Measurements from ENCODE around the gene ARID5B.
"Not testable (repeated sequence)": the region's sequence is repeated elsewhere in the genome, so short reads cannot be mapped to it uniquely, and the experiment has no call there.

Gene ARID5B, protein sequence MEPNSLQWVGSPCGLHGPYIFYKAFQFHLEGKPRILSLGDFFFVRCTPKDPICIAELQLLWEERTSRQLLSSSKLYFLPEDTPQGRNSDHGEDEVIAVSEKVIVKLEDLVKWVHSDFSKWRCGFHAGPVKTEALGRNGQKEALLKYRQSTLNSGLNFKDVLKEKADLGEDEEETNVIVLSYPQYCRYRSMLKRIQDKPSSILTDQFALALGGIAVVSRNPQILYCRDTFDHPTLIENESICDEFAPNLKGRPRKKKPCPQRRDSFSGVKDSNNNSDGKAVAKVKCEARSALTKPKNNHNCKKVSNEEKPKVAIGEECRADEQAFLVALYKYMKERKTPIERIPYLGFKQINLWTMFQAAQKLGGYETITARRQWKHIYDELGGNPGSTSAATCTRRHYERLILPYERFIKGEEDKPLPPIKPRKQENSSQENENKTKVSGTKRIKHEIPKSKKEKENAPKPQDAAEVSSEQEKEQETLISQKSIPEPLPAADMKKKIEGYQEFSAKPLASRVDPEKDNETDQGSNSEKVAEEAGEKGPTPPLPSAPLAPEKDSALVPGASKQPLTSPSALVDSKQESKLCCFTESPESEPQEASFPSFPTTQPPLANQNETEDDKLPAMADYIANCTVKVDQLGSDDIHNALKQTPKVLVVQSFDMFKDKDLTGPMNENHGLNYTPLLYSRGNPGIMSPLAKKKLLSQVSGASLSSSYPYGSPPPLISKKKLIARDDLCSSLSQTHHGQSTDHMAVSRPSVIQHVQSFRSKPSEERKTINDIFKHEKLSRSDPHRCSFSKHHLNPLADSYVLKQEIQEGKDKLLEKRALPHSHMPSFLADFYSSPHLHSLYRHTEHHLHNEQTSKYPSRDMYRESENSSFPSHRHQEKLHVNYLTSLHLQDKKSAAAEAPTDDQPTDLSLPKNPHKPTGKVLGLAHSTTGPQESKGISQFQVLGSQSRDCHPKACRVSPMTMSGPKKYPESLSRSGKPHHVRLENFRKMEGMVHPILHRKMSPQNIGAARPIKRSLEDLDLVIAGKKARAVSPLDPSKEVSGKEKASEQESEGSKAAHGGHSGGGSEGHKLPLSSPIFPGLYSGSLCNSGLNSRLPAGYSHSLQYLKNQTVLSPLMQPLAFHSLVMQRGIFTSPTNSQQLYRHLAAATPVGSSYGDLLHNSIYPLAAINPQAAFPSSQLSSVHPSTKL

DNA sequence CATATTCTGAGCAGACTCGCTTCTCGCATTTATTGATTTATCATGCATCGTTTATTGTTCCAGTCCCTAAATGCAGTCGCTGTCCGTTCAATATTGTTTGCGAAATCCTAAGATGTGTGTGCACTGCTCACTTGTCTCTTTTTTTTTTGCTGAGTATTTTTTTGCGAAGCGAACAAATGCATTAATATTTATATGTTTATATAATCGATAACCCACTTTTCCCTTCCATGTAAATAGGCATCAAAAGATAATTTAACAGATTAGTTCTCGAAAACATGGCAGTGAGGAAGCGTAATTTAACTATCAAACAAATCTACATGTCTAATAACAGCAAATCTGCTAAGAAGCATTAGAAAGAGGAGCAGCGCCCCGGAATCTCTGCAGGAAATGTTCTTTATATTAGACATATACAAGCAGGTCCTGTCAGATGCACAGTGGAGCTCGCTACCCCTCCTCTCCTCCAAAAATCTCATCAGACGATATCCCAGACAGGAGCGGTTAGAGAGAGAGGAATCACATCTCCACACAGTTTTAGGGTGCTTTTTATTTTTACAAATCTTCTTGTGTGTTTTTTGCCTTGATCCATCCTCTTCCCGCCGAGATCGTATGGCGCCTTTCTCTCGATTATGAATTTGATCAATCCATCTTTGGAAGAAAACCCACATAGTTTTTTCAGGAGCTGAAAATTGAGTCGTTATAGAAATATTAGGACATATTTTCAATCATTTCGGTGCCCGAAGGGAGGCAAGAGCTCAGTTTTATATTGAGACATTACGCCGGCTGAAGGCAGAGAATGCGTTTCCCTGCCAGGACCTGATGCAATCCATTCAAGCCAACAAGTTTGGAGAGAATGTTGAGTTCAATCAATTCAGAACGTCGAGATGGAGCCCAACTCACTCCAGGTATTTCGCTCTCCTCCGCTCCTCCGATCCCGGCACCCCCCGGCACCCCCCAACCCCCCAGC, at the start of gene ARID5B:
TSS of gene ARID5B (plus strand) at position 871 of the 964 bp plus-strand sequence. CDS start at position 882, 11 bp downstream.
- Mint-ChIP-seq H3K36me3 (peaks cover 36 to 46% of the 10 kb centered on the region in 2 donors), H3K4me3 (peak within 1 kb of the TSS; percentile 91 to 95), H3K9me3 (no peaks in the 10 kb centered on the region), H3K4me1 (peaks cover 24 to 51% of the 10 kb centered on the region in 2 donors), H3K27me3 (no peaks in the 10 kb centered on the region), H3K27ac (peak within 1 kb of the TSS; percentile 100)
- DNase-seq (peak; percentile 36), ATAC-seq (replicated peaks) (no peak)

DNA sequence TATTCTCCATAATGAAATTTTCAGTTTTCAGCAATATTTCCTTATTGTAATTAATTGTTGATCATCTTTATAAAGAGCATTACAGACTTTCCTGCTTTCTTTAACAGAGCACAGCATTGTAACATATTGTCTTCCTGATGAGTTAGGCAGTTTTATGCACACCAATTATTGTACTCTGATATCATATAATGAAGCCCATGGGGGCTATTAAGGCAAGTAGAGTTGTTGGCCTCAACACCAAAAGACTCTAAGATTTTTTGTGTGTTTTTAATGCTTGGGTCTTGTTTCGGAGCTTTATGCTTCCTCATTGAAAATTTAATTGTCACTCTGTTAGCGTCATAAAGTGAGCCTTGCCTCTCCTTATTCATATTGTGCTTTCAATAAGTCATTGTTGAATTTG, 49.2 kb upstream of the ARID5B start:
- no peaks in the 10 kb centered on the region for H3K36me3 Mint-ChIP-seq
- H3K4me1 Mint-ChIP-seq, result peaks cover 1 to 10% of the 10 kb centered on the region in 2 donors
- no peak for DNase-seq
- peaks cover 0 to 2% of the 10 kb centered on the region in 2 donors for H3K9me3 Mint-ChIP-seq
- H3K27ac Mint-ChIP-seq, result no peak overlapping the region
- no peak overlapping the region for H3K4me3 Mint-ChIP-seq
- peaks cover 0 to 1% of the 10 kb centered on the region in 2 donors for H3K27me3 Mint-ChIP-seq
- ATAC-seq (replicated peaks), result no peak

DNA sequence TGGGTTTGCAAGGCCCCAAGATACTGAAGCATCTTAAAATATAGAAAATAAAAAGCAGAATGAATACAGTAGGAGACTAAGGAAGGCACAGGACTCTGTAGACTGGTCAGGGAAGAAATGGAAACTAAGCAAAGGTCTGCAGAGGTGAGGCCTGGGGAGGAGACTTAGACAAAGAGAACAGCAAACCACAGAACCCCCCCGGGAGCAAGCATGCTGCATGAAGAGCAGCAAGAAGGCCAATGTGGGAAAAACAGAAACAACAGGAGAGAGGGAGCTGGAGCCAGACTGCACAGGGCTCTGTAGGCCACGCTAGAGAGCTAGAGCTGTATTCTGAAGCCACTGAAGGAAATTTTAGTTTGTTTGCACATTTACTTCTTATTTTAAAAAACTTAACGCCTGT, 45.7 kb upstream of the ARID5B start:
- DNase-seq (no peak), ATAC-seq (replicated peaks) (no peak)
- H3K36me3 Mint-ChIP-seq, result no peaks in the 10 kb centered on the region
- H3K4me3 Mint-ChIP-seq, result no peak overlapping the region
- no peaks in the 10 kb centered on the region for H3K9me3 Mint-ChIP-seq
- no peak overlapping the region for H3K27ac Mint-ChIP-seq
- H3K4me1 Mint-ChIP-seq, result peaks cover 3 to 9% of the 10 kb centered on the region in 2 donors
- H3K27me3 Mint-ChIP-seq, result peaks cover 0 to 4% of the 10 kb centered on the region in 2 donors

DNA sequence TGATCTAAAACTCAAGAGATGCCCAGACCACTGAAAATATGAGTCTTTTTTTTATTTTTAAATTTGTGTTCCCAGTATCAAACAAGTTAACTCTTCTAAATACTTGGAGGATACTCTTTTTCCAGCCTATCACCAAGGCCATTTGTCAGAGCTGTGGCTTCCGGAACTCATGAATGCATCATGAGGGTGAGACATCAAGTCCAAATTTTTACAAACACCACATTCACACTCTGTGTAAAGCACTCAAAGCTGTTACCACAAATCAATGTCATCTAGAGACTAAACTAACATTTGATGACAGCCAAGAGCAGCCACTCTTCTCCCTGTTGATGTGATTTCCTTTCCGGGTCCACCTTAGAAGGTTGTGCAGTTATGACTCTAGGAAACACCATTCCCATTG, 43.8 kb upstream of the ARID5B start:
- Mint-ChIP-seq H3K27ac (no peak overlapping the region), H3K4me3 (no peak overlapping the region), H3K27me3 (peaks cover 0 to 4% of the 10 kb centered on the region in 2 donors), H3K36me3 (no peaks in the 10 kb centered on the region), H3K4me1 (peaks cover 3 to 9% of the 10 kb centered on the region in 2 donors), H3K9me3 (no peaks in the 10 kb centered on the region)
- DNase-seq, result no peak
- ATAC-seq (replicated peaks), result no peak

DNA sequence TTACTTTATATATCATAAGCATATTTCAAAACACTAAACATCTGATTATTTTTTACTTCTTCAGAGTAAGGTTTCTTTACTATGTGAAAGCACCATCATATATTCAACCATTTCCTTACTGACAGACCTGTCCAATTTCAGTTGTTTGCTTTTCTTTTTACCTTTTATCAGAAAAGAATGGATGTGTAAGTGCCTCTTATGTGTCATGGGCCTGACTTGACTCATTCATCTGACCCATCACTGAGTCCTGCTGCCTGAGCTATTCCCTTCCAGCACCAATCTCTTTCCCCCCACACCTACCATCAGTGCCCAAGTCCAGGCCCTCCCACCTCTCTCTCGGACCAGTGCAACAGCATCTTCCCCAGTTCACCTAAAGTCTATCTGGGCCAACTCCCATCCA, 41.7 kb upstream of the ARID5B start:
- Mint-ChIP-seq H3K9me3 (no peaks in the 10 kb centered on the region), H3K4me1 (peaks cover 3 to 9% of the 10 kb centered on the region in 2 donors), H3K4me3 (no peak overlapping the region), H3K36me3 (no peaks in the 10 kb centered on the region), H3K27me3 (peaks cover 0 to 4% of the 10 kb centered on the region in 2 donors), H3K27ac (no peak overlapping the region)
- ATAC-seq (replicated peaks) (no peak), DNase-seq (no peak)

DNA sequence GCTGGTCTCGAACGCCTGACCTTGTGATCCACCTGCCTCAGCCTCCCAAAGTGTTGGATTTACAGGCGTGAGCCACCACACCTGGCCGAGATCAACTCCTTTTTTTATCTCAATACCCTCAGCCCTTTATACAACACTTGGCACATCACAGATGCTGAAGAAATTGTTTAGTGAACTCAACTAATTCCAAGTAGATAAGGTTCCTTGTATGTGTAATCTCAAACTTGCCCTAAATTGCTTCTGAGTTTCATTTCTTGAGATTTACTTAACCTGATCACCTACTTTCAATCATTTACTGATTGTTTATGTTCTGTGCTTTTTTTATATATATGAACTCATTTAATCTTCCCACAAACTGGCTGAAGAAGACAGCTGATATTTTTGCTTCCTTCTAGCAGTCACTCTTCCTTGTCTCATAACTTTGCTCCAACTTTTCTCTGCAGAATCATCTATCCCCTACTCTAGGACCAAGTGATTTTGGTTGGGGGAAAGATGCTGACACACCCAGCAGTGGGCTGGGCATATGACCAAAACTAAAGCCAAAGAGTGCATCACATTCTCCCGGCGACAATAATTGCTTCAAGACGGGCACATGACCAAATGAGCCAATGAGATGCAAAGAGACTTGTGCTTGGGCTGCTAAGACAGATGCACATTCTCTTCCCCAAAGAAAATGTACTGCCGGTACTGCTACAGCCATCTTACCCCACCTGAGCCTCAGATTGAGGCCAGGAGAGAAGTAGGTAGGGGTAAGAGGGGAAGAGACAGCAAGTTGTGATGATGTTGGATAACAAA, 40.3 kb upstream of the ARID5B start:
- Mint-ChIP-seq H3K27ac (no peak overlapping the region), H3K4me3 (no peak overlapping the region), H3K4me1 (peaks cover 0 to 3% of the 10 kb centered on the region in 2 donors), H3K9me3 (no peaks in the 10 kb centered on the region), H3K27me3 (peaks cover 0 to 4% of the 10 kb centered on the region in 2 donors), H3K36me3 (no peaks in the 10 kb centered on the region)
- ATAC-seq (replicated peaks), result no peak
- no peak for DNase-seq

DNA sequence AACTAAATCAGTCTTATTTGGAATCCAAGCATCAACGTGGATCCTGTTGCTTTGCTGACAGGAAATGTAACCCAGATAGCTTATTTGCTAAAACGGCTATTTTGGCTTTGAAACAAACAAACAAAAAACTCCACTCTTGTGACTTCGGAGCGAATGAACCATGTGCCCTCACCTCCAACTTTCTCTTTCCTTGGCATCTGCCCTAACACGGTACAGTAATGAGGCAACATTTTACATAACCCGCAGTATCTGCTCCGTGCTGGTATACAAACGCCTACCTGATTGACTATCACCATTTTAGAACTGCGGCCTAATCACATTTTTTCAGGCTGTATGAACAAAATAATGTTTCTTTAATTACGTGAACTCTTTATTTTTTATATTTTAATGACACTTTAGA, 37.5 kb upstream of the ARID5B start:
- DNase-seq (no peak), ATAC-seq (replicated peaks) (no peak)
- Mint-ChIP-seq H3K4me3 (no peak overlapping the region), H3K27me3 (no peaks in the 10 kb centered on the region), H3K4me1 (peaks cover 0 to 2% of the 10 kb centered on the region in 2 donors), H3K36me3 (no peaks in the 10 kb centered on the region), H3K27ac (no peak overlapping the region), H3K9me3 (no peaks in the 10 kb centered on the region)

DNA sequence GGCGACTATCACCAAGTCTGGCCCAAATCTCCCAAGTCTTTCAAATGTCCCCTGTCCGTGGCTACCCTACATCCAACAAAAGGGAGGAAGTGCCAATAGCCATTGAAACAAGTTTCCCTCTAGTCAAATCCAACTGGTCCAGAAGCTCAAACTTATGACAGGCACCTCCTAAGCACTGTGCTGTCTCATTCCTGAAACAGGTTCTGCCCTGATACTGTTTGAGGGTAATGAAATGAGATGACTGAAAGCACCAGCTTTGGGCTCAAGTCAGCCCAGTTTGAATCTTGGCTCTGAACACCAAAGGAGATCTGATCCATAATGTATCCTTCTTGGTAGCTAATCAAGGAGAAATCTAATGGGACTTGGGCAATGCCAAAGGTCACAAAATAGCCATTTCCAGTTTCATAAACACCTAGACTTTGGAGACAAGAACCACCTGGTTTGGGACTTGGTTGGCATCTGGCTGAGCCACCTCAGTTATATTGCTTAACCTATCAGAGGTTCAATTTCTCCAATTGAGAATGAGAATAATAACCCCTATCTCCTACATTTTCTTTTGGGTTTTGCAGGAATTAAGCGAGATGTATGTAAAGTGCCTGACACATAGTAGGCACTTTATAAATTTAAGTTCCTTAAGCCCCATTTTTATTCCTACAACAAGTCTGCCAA, 34.7 kb upstream of the ARID5B start:
- H3K9me3 Mint-ChIP-seq, result no peaks in the 10 kb centered on the region
- peaks cover 0 to 2% of the 10 kb centered on the region in 2 donors for H3K4me1 Mint-ChIP-seq
- no peak overlapping the region for H3K27ac Mint-ChIP-seq
- H3K36me3 Mint-ChIP-seq, result no peaks in the 10 kb centered on the region
- DNase-seq (no peak), ATAC-seq (replicated peaks) (peak in 1 of 2 donors; percentile 41)
- no peaks in the 10 kb centered on the region for H3K27me3 Mint-ChIP-seq
- H3K4me3 Mint-ChIP-seq, result peak overlapping the region; percentile 70 to 83

DNA sequence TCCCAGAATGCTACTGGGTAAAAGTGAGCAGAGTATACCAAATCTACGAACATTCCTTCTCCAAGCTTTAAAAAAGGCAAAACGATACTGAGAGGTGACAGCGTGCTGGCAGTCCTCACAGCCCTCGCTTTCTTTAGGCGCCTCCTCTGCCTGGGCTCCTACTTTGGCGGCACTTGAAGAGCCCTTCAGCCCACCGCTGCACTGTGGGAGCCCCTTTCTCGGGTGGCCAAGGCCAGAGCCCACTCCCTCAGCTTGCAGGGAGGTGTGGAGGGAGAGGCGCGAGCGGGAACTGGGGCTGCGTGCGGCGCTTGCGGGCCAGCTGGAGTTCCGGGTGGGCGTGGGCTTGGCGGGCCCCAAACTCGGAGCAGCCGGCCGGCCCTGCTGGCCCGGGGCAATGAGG, 34.1 kb upstream of the ARID5B start:
- not testable (repeated sequence) for H3K4me1 Mint-ChIP-seq; ATAC-seq (replicated peaks); H3K9me3 Mint-ChIP-seq; H3K36me3 Mint-ChIP-seq; H3K27me3 Mint-ChIP-seq
- DNase-seq, result peak; percentile 3
- peak overlapping the region; percentile 70 to 83 for H3K4me3 Mint-ChIP-seq
- peak overlapping the region; percentile 47 for H3K27ac Mint-ChIP-seq

DNA sequence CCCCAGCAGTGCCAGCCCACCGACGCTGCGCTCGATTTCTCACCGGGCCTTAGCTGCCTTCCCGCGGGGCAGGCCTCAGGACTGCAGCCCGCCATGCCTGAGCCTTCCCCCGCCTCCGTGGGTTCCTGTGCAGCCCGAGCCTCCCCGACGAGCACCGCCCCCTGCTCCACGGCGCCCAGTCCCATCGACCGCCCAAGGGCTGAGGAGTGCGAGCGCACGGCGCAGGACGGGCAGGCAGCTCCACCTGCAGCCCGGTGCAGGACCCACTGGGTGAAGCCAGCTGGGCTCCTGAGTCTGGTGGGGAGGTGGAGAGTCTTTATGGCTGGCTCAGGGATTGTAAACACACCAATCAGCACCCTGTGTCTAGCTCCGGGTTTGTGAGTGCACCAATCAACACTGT, 33.7 kb upstream of the ARID5B start:
- not testable (repeated sequence) for H3K27ac Mint-ChIP-seq; ATAC-seq (replicated peaks); H3K9me3 Mint-ChIP-seq; H3K36me3 Mint-ChIP-seq; H3K4me1 Mint-ChIP-seq; H3K27me3 Mint-ChIP-seq
- DNase-seq, result peak; percentile 63
- H3K4me3 Mint-ChIP-seq, result peak overlapping the region; percentile 70 to 83

DNA sequence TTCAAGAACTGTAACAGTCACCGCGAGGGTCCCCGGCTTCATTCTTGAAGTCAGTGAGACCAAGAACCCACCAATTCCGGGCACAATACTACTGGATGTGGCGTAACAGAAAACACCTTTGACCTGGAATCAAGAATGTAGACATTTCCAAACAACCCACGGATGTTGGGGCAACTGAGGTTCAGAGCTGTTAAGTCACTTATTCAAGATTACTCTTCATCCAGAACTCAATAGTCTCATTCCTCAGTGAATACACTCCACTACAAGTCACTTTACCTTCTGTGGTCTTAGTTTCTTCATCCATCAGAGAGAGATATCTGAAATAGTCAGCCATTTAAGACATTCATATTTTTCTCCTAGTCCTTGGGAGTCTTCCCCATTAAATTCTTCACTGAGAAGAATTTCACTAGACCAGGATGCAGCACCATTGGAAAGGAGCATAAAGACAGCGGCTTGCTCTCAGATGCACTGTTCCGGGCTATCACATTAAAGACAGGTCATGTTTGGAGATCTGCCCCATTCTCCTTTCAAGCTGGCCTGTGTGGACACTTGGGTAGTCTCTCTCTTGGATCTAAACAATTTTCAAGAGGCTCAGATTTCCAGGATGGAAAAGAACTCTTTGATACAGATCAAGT, 32.3 kb upstream of the ARID5B start:
- Mint-ChIP-seq H3K27me3 (no peaks in the 10 kb centered on the region), H3K36me3 (no peaks in the 10 kb centered on the region), H3K4me1 (peaks cover 2 to 4% of the 10 kb centered on the region in 2 donors), H3K4me3 (no peak overlapping the region), H3K9me3 (no peaks in the 10 kb centered on the region), H3K27ac (no peak overlapping the region)
- DNase-seq (no peak), ATAC-seq (replicated peaks) (no peak)

Data from stimulated activated naive B cell treated with anti-CD40 and anti-IgM and Interleukin-4, amounts not matched to agents 10 μg/mL and 1 μg/mL and 100 μg/mL, for 72 hours (primary cell).